OCI-LY7 (cell line): ENCODE data around the gene MYMK. TPM values are rescaled to one million over a fixed set of nuclear protein-coding genes. Genes with fewer than 3 reads are reported as not detected.

Experiments
- BruUV-seq: library from RNA; stranded (reverse); fragments of 400-500 nt; replicated peaks from 2 replicates; lab custom pipeline; 2021; lab: Mats Ljungman, UMichigan
- CTCF ChIA-PET: fragments of 300-600 bp; sonication (Branson Sonifier 250); formaldehyde crosslinking; loops from one replicate; lab custom pipeline; 2022; ENCODE audit warnings: antibody characterized with exemption; ENCODE audit not compliant: unreplicated experiment; lab: Charles Lee
- POLR2A ChIA-PET: fragments of 300-600 bp; sonication (Branson Sonifier 250); formaldehyde crosslinking; loops from one replicate; lab custom pipeline; 2022; ENCODE audit warnings: antibody characterized with exemption; lab: Charles Lee
- DNase-seq: peaks from one replicate; pipeline ENCODE4 v3.0.0-alpha.2; 2015; ENCODE audit warnings: low spot score
- H2AFZ ChIP-seq: fragments of 200-600 bp; sonication (generic), shearing (Covaris generic); 2 replicates; pipeline ENCODE4 v1.6.1; 2014; ENCODE audit warnings: mild to moderate bottlenecking, antibody characterized with exemption, low read length, moderate library complexity
- H3K27ac ChIP-seq: fragments of 200-600 bp; sonication (generic); 2 replicates; pipeline ENCODE4 v1.5.1; 2014; ENCODE audit warnings: mixed run types, low read depth, mild to moderate bottlenecking, moderate library complexity, low read length, inconsistent platforms; ENCODE audit not compliant: poor library complexity, severe bottlenecking
- H3K36me3 ChIP-seq: fragments of 200-600 bp; sonication (generic); 2 replicates; pipeline ENCODE4 v1.6.1; 2014; ENCODE audit warnings: mild to moderate bottlenecking, antibody characterized with exemption, low read length, moderate library complexity, mixed read lengths; ENCODE audit not compliant: insufficient read depth
- H3K4me1 ChIP-seq: fragments of 200-600 bp; sonication (generic); 2 replicates; pipeline ENCODE4 v1.5.1; 2014; ENCODE audit warnings: mild to moderate bottlenecking, low read length; ENCODE audit not compliant: insufficient read depth, poor library complexity, severe bottlenecking
- H3K4me2 ChIP-seq: fragments of 200-600 bp; sonication (generic); 2 replicates; pipeline ENCODE4 v1.6.1; 2014; ENCODE audit warnings: mild to moderate bottlenecking, low read length
- H3K4me3 ChIP-seq: fragments of 200-600 bp; sonication (generic); 2 replicates; pipeline ENCODE4 v1.5.1; 2014; ENCODE audit warnings: mild to moderate bottlenecking, low read depth, low read length; ENCODE audit not compliant: poor library complexity, severe bottlenecking
- H3K79me2 ChIP-seq: fragments of 200-600 bp; sonication (generic); 2 replicates; pipeline ENCODE4 v1.6.1; 2016; ENCODE audit warnings: low read depth, mild to moderate bottlenecking, low read length, moderate library complexity, mixed read lengths; ENCODE audit not compliant: insufficient read depth
- H3K9me2 ChIP-seq: fragments of 200-600 bp; sonication (generic); 2 replicates; pipeline ENCODE4 v1.6.1; 2016; ENCODE audit warnings: mild to moderate bottlenecking, low read length, mixed read lengths; ENCODE audit not compliant: insufficient read depth
- H3K9me3 ChIP-seq: fragments of 200-600 bp; sonication (generic); 2 replicates; pipeline ENCODE4 v1.6.1; 2014; ENCODE audit warnings: mild to moderate bottlenecking, mixed run types, low read length, mixed read lengths
- H4K20me1 ChIP-seq: fragments of 200-600 bp; sonication (generic); 2 replicates; pipeline ENCODE4 v1.6.1; 2014; ENCODE audit warnings: mild to moderate bottlenecking, antibody characterized with exemption, low read length, moderate library complexity, mixed read lengths; ENCODE audit not compliant: insufficient read depth
- CTCF ChIP-seq: fragments of 200-600 bp; sonication (generic); conservative IDR thresholded peaks from 2 replicates; pipeline ENCODE4 v1.5.1; 2014; ENCODE audit warnings: mild to moderate bottlenecking, antibody characterized with exemption, low read length, moderate library complexity, mixed read lengths
- EZH2phosphoT487 ChIP-seq: fragments of 200-600 bp; sonication (generic); IDR thresholded peaks from 2 replicates; pipeline ENCODE4 v1.6.1; 2018; ENCODE audit warnings: low read depth, borderline replicate concordance, mild to moderate bottlenecking, mixed run types, antibody characterized with exemption, low read length, moderate library complexity, mixed read lengths
- intact Hi-C: fragments of 100-400 bp; cut with micrococcal nuclease; formaldehyde crosslinking; loops from one replicate; pipeline ENCODE4 v1.10.0; 2022; ENCODE audit not compliant: unreplicated experiment
- total RNA-seq, 2 experiments: library from RNA; depleted of rRNA in 1 of 2; stranded (reverse); fragments of >200 nt in 1 of 2; shearing (Covaris generic) in 1 of 2; gene quantifications; 2 replicates each; pipeline ENCODE4 v1.2.3, GENCODE V29; 2014 to 2022

The MYMK gene
- total RNA-seq, 2 experiments from 2014 or later = not detected

GRCh38 chr9:133516256-133516960 lies 8.4 kb downstream of the MYMK start:
- Histone ChIP-seq H3K4me3 (no peak overlapping the region), H3K36me3 (no peaks in the 10 kb centered on the region), H3K4me2 (no peak overlapping the region), H2AFZ (no peak overlapping the region), H3K4me1 (no peaks in the 10 kb centered on the region), H4K20me1 (no peaks in the 10 kb centered on the region), H3K79me2 (no peaks in the 10 kb centered on the region), H3K9me2 (no peaks in the 10 kb centered on the region), H3K9me3 (no peaks in the 10 kb centered on the region), H3K27ac (no peak overlapping the region)
- no TSS peak for BruUV-seq
- CTCF ChIA-PET = no interaction called here
- TF ChIP-seq EZH2phosphoT487 (no peak), CTCF (no peak)
- DNase-seq = no peak
- POLR2A ChIA-PET = no interaction called here
- intact Hi-C loops = no loop called here

- Histone ChIP-seq H3K4me2 (no peak overlapping the region), H3K27ac (no peak overlapping the region), H3K36me3 (no peaks in the 10 kb centered on the region), H3K4me3 (no peak overlapping the region), H4K20me1 (no peaks in the 10 kb centered on the region), H3K4me1 (no peaks in the 10 kb centered on the region), H3K9me2 (no peaks in the 10 kb centered on the region), H3K79me2 (no peaks in the 10 kb centered on the region), H3K9me3 (no peaks in the 10 kb centered on the region), H2AFZ (no peak overlapping the region)
- no TSS peak for BruUV-seq
- no peak for DNase-seq
- TF ChIP-seq EZH2phosphoT487 (no peak), CTCF (no peak)
- ChIA-PET POLR2A (no interaction called here), CTCF (no interaction called here)
- intact Hi-C loops = no loop called here
These were observed 9.0 kb downstream of the MYMK start for GRCh38 chr9:133515615-133516255.

- ChIA-PET CTCF (no interaction called here), POLR2A (no interaction called here)
- no peaks in the 10 kb centered on the region for H4K20me1 ChIP-seq
- no TSS peak for BruUV-seq
- H3K4me1 ChIP-seq = no peaks in the 10 kb centered on the region
- no peak for TF ChIP-seq EZH2phosphoT487
- TF ChIP-seq CTCF = no peak
- H3K36me3 ChIP-seq = no peaks in the 10 kb centered on the region
- no peak overlapping the region for H3K4me3 ChIP-seq
- no peaks in the 10 kb centered on the region for H3K9me3 ChIP-seq
- H2AFZ ChIP-seq = no peak overlapping the region
- DNase-seq = no peak
- no peak overlapping the region for H3K4me2 ChIP-seq
- no peak overlapping the region for H3K27ac ChIP-seq
- no peaks in the 10 kb centered on the region for H3K9me2 ChIP-seq
- intact Hi-C loops = no loop called here
- no peaks in the 10 kb centered on the region for H3K79me2 ChIP-seq
These were observed 9.5 kb downstream of the MYMK start for GRCh38 chr9:133515240-133515610.
